Uterus (tissue), 4 donors: Measurements from ENCODE around the gene ZNF516. TPM values are rescaled to one million over a fixed set of nuclear protein-coding genes. Genes with fewer than 3 reads are reported as not detected.
"Not testable (repeated sequence)": the region's sequence is repeated elsewhere in the genome, so short reads cannot be mapped to it uniquely, and the experiment has no call there.

Experiments used
- DNase-seq, 2 donors: peaks; one replicate each; pipeline ENCODE4 v3.0.0-alpha.2; 2019 to 2020
- H3K27ac ChIP-seq, 2 donors: fragments of 200-600 bp; sonication (generic); 1 replicate in 1 of 2; 2 replicates in 1 of 2; pipeline ENCODE4 v1.5.1; 2016 to 2018
- H3K27me3 ChIP-seq, 2 donors: fragments of 200-600 bp; sonication (generic); one replicate each; pipeline ENCODE4 v1.5.1; 2018 to 2019; ENCODE audit warnings: control low read depth in 1 of 2
- H3K36me3 ChIP-seq, 2 donors: fragments of 200-600 bp; sonication (generic); one replicate each; pipeline ENCODE4 v1.5.1; 2019; ENCODE audit warnings: control low read depth in 1 of 2
- H3K4me1 ChIP-seq, 2 donors: fragments of 200-600 bp; sonication (generic); one replicate each; pipeline ENCODE4 v1.5.1; 2018 to 2019; ENCODE audit warnings: control low read depth in 1 of 2
- H3K4me3 ChIP-seq, 2 donors: fragments of 200-600 bp; sonication (generic); 1 replicate in 1 of 2; 2 replicates in 1 of 2; pipeline ENCODE4 v1.5.1; 2018 to 2019; ENCODE audit warnings: mild to moderate bottlenecking in 1 of 2
- H3K9me3 ChIP-seq, 2 donors: fragments of 200-600 bp; sonication (generic); one replicate each; pipeline ENCODE4 v1.5.1; 2019; ENCODE audit warnings: control low read depth in 1 of 2
- CTCF ChIP-seq, 4 experiments: fragments of 200-600 bp in 2 of 4; fragments of 450-650 bp in 2 of 4; sonication (generic) in 2 of 4; IDR thresholded peaks; one replicate each; pipeline ENCODE4 v1.5.1; 2016 to 2019; ENCODE audit warnings: antibody characterized with exemption in 4 of 4, mild to moderate bottlenecking in 2 of 4, moderate library complexity in 1 of 4
- POLR2A ChIP-seq, 2 donors: fragments of 450-650 bp; IDR thresholded peaks; one replicate each; pipeline ENCODE4 v1.6.1; 2016; ENCODE audit warnings: antibody characterized with exemption in 2 of 2, mild to moderate bottlenecking in 1 of 2, moderate library complexity in 1 of 2
- intact Hi-C: fragments of 100-400 bp; cut with DNase I; formaldehyde crosslinking; loops from one replicate; pipeline ENCODE4 v1.15.1; 2023; ENCODE audit warnings: low total_unique reads
- total RNA-seq, 4 donors: library from RNA; depleted of rRNA in 3 of 4; stranded (reverse); fragments of >200 nt in 3 of 4; gene quantifications; one replicate each; pipeline versions ENCODE4 v1.1.0 to v1.2.4, GENCODE V29; 2014 to 2023
- donor health status: DM: yes; HTN: yes; CAD: no.

ZNF516 gene, protein sequence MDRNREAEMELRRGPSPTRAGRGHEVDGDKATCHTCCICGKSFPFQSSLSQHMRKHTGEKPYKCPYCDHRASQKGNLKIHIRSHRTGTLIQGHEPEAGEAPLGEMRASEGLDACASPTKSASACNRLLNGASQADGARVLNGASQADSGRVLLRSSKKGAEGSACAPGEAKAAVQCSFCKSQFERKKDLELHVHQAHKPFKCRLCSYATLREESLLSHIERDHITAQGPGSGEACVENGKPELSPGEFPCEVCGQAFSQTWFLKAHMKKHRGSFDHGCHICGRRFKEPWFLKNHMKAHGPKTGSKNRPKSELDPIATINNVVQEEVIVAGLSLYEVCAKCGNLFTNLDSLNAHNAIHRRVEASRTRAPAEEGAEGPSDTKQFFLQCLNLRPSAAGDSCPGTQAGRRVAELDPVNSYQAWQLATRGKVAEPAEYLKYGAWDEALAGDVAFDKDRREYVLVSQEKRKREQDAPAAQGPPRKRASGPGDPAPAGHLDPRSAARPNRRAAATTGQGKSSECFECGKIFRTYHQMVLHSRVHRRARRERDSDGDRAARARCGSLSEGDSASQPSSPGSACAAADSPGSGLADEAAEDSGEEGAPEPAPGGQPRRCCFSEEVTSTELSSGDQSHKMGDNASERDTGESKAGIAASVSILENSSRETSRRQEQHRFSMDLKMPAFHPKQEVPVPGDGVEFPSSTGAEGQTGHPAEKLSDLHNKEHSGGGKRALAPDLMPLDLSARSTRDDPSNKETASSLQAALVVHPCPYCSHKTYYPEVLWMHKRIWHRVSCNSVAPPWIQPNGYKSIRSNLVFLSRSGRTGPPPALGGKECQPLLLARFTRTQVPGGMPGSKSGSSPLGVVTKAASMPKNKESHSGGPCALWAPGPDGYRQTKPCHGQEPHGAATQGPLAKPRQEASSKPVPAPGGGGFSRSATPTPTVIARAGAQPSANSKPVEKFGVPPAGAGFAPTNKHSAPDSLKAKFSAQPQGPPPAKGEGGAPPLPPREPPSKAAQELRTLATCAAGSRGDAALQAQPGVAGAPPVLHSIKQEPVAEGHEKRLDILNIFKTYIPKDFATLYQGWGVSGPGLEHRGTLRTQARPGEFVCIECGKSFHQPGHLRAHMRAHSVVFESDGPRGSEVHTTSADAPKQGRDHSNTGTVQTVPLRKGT
- total RNA-seq, result 100 to 1,000 TPM in 1 of 4 donors, 10 to 100 TPM in 3; 29.4 to 177 (median 65.7) TPM

GRCh38 chr18:76495006-76495370, at the start of gene ZNF516:
Gene ZNF516, minus strand, starts transcription at chr18:76495242. Its CDS starts 52,188 bp downstream, at chr18:76443054.
- Histone ChIP-seq H3K27ac (peak within 1 kb of the TSS; percentile 94 to 97), H3K36me3 (no peaks in the 10 kb centered on the region), H3K9me3 (no peaks in the 10 kb centered on the region), H3K4me3 (peak within 1 kb of the TSS; percentile 60 to 85), H3K4me1 (no peaks in the 10 kb centered on the region), H3K27me3 (no peaks in the 10 kb centered on the region)
- TF ChIP-seq CTCF (IDR thresholded peaks at IDR 0.05) (no peak), POLR2A (IDR thresholded peaks at IDR 0.05) (no peak)
- peak in 1 of 2 donors; percentile 44 for DNase-seq
- intact Hi-C loops, result no loop called here

- no peak for DNase-seq
- Histone ChIP-seq H3K4me3 (no peak overlapping the region), H3K4me1 (no peaks in the 10 kb centered on the region), H3K36me3 (no peaks in the 10 kb centered on the region), H3K27ac (no peak overlapping the region), H3K9me3 (no peaks in the 10 kb centered on the region), H3K27me3 (no peaks in the 10 kb centered on the region)
- intact Hi-C loops, result no loop called here
- TF ChIP-seq CTCF (IDR thresholded peaks at IDR 0.05) (no peak), POLR2A (IDR thresholded peaks at IDR 0.05) (no peak)
Measured at GRCh38 chr18:76538846-76539245, 43.8 kb upstream of the ZNF516 start.

GRCh38 chr18:76537621-76538020, 42.6 kb upstream of the ZNF516 start:
- no peak for DNase-seq

DNA sequence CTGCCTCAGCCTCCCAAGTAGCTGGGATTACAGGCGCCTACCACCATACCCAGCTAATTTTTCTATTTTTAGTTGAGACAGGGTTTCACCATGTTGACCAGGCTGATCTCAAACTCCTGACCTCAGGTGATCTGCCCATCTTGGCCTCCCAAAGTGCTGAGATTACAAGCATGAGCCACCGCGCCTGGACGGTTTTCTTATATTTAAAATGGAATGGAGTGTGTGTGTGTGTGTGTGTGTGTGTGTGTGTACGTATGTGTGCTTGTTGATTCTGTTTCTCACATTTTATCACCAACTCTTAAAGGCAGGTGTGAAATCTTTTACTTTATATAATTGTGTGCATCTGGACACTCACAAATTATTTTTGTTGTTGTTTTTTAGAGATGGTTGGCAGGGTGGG, 41.6 kb upstream of the ZNF516 start:
- DNase-seq, H3K9me3 ChIP-seq, H3K4me1 ChIP-seq, intact Hi-C loops, H3K36me3 ChIP-seq, H3K27me3 ChIP-seq, H3K4me3 ChIP-seq: not testable (repeated sequence)
- peak overlapping the region in 1 of 2 donors; percentile 43 for H3K27ac ChIP-seq

More at GRCh38 chr18:76537621-76538020, 42.6 kb upstream of the ZNF516 start:
- Histone ChIP-seq H3K27ac (no peak overlapping the region), H3K4me1 (no peaks in the 10 kb centered on the region), H3K27me3 (no peaks in the 10 kb centered on the region), H3K4me3 (no peak overlapping the region), H3K36me3 (no peaks in the 10 kb centered on the region), H3K9me3 (no peaks in the 10 kb centered on the region)
- intact Hi-C loops, result no loop called here
- TF ChIP-seq CTCF (IDR thresholded peaks at IDR 0.05) (no peak), POLR2A (IDR thresholded peaks at IDR 0.05) (no peak)

GRCh38 chr18:76532875-76533274, 37.8 kb upstream of the ZNF516 start:
- no peak for DNase-seq
- Histone ChIP-seq H3K27me3 (no peaks in the 10 kb centered on the region), H3K4me1 (no peaks in the 10 kb centered on the region), H3K36me3 (no peaks in the 10 kb centered on the region), H3K4me3 (no peak overlapping the region), H3K9me3 (no peaks in the 10 kb centered on the region), H3K27ac (no peak overlapping the region)
- intact Hi-C loops, result no loop called here
- TF ChIP-seq CTCF (IDR thresholded peaks at IDR 0.05) (no peak), POLR2A (IDR thresholded peaks at IDR 0.05) (no peak)
